ENCODE measurements around the gene DNAH10.

DNAH10 gene

GRCh38 chr12:123873793-123874192 is 111.7 kb downstream of the DNAH10 start:
- no peak for TF ChIP-seq CTCF (IDR thresholded peaks at IDR 0.05; ENCODE audit: poor library complexity, severe bottlenecking)
- no peaks in the 10 kb centered on the region for H3K9me3 ChIP-seq (ENCODE audit: severe bottlenecking)
- no peak for DNase-seq (ENCODE audit: low spot score)
- H3K4me1 ChIP-seq (ENCODE audit: insufficient read depth, poor library complexity, severe bottlenecking): no peaks in the 10 kb centered on the region
- ATAC-seq (ENCODE audit: low read depth): no peak
- H3K27ac ChIP-seq (ENCODE audit: poor library complexity, severe bottlenecking): no peak overlapping the region
- H3K36me3 ChIP-seq (ENCODE audit: low read depth): no peaks in the 10 kb centered on the region
- no peak overlapping the region for H3K4me3 ChIP-seq (ENCODE audit: severe bottlenecking)
- peaks cover 3% of the 10 kb centered on the region for H3K27me3 ChIP-seq (ENCODE audit: insufficient read depth, poor library complexity, severe bottlenecking)

- H3K27me3 ChIP-seq (ENCODE audit: insufficient read depth, poor library complexity, severe bottlenecking): peaks cover 5% of the 10 kb centered on the region
- ATAC-seq (ENCODE audit: low read depth) (no peak), DNase-seq (ENCODE audit: low spot score) (no peak)
Observed at GRCh38 chr12:123877968-123878367, 115.9 kb downstream of the DNAH10 start.

GRCh38 chr12:123879101-123879500 is 117.0 kb downstream of the DNAH10 start:
- DNase-seq (ENCODE audit: low spot score) (peak; percentile 10), ATAC-seq (ENCODE audit: low read depth) (no peak)
- TF ChIP-seq CTCF (IDR thresholded peaks at IDR 0.05; ENCODE audit: poor library complexity, severe bottlenecking): no peak
- Histone ChIP-seq H3K4me1 (ENCODE audit: insufficient read depth, poor library complexity, severe bottlenecking) (no peaks in the 10 kb centered on the region), H3K27me3 (ENCODE audit: insufficient read depth, poor library complexity, severe bottlenecking) (peaks cover 11% of the 10 kb centered on the region), H3K27ac (ENCODE audit: poor library complexity, severe bottlenecking) (no peak overlapping the region), H3K4me3 (ENCODE audit: severe bottlenecking) (no peak overlapping the region), H3K9me3 (ENCODE audit: severe bottlenecking) (no peaks in the 10 kb centered on the region), H3K36me3 (ENCODE audit: low read depth) (no peaks in the 10 kb centered on the region)

More at GRCh38 chr12:123877968-123878367, 115.9 kb downstream of the DNAH10 start:
- Histone ChIP-seq H3K27ac (ENCODE audit: poor library complexity, severe bottlenecking) (no peak overlapping the region), H3K4me3 (ENCODE audit: severe bottlenecking) (no peak overlapping the region), H3K36me3 (ENCODE audit: low read depth) (no peaks in the 10 kb centered on the region), H3K9me3 (ENCODE audit: severe bottlenecking) (no peaks in the 10 kb centered on the region), H3K4me1 (ENCODE audit: insufficient read depth, poor library complexity, severe bottlenecking) (no peaks in the 10 kb centered on the region)
- TF ChIP-seq CTCF (IDR thresholded peaks at IDR 0.05; ENCODE audit: poor library complexity, severe bottlenecking): no peak

GRCh38 chr12:123879691-123880090 is 117.6 kb downstream of the DNAH10 start:
- ATAC-seq (ENCODE audit: low read depth) (no peak), DNase-seq (ENCODE audit: low spot score) (peak; percentile 29)
- Histone ChIP-seq H3K27me3 (ENCODE audit: insufficient read depth, poor library complexity, severe bottlenecking) (peaks cover 17% of the 10 kb centered on the region), H3K4me3 (ENCODE audit: severe bottlenecking) (no peak overlapping the region), H3K9me3 (ENCODE audit: severe bottlenecking) (no peaks in the 10 kb centered on the region), H3K36me3 (ENCODE audit: low read depth) (no peaks in the 10 kb centered on the region), H3K27ac (ENCODE audit: poor library complexity, severe bottlenecking) (no peak overlapping the region), H3K4me1 (ENCODE audit: insufficient read depth, poor library complexity, severe bottlenecking) (no peaks in the 10 kb centered on the region)
- TF ChIP-seq CTCF (IDR thresholded peaks at IDR 0.05; ENCODE audit: poor library complexity, severe bottlenecking): no peak

- no peaks in the 10 kb centered on the region for H3K9me3 ChIP-seq (ENCODE audit: severe bottlenecking)
- no peak for TF ChIP-seq CTCF (IDR thresholded peaks at IDR 0.05; ENCODE audit: poor library complexity, severe bottlenecking)
- DNase-seq (ENCODE audit: low spot score): peak; percentile 12
- peaks cover 39% of the 10 kb centered on the region for H3K27me3 ChIP-seq (ENCODE audit: insufficient read depth, poor library complexity, severe bottlenecking)
- H3K4me3 ChIP-seq (ENCODE audit: severe bottlenecking): no peak overlapping the region
- ATAC-seq (ENCODE audit: low read depth): no peak
- no peaks in the 10 kb centered on the region for H3K4me1 ChIP-seq (ENCODE audit: insufficient read depth, poor library complexity, severe bottlenecking)
- H3K36me3 ChIP-seq (ENCODE audit: low read depth): no peaks in the 10 kb centered on the region
- no peak overlapping the region for H3K27ac ChIP-seq (ENCODE audit: poor library complexity, severe bottlenecking)
Observed at GRCh38 chr12:123882161-123882705, 120.1 kb downstream of the DNAH10 start.
